ENCODE results near the gene PCYT2.
"Not testable (repeated sequence)": the region's sequence is repeated elsewhere in the genome, so short reads cannot be mapped to it uniquely, and the experiment has no call there.

Gene PCYT2

DNA sequence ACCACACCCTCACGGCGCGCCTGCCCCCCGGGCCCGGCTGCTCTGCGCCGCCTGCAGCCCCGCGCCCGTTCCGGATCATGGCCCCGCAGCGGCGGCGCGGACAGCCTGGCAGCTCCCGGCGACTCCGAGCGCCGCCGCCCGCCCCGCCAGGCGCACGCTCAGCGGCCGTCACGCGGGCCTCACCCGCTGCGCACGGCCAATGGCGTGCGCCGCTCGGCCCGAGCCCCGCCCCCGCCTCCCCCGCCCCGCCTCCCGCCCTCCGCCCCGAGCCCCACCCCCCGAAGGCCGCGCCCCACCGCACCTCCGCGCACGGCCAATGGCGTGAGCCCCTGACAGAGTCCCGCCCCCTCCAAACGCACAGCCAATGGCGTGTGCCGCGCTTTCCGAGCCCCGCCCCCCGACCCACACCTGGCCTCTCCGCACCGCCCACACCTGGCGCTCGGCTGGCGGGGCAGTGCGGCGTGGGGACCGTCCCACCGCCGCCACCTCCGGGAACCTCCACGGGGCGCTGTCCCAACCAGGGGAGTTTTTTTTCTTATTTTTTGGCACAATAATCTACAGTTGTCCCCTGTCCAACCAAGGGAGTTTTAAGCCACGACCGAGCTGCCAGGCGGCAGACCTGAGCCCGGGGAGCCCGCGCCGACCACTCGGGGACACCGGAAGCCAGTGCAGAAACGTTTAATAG, at the start of gene PCYT2:
Gene PCYT2 (minus strand): TSS at position 123 of the 685 bp plus-strand sequence. CDS start 44 bp downstream, at position 79.
- DNase-seq = peak; percentile 91

DNA sequence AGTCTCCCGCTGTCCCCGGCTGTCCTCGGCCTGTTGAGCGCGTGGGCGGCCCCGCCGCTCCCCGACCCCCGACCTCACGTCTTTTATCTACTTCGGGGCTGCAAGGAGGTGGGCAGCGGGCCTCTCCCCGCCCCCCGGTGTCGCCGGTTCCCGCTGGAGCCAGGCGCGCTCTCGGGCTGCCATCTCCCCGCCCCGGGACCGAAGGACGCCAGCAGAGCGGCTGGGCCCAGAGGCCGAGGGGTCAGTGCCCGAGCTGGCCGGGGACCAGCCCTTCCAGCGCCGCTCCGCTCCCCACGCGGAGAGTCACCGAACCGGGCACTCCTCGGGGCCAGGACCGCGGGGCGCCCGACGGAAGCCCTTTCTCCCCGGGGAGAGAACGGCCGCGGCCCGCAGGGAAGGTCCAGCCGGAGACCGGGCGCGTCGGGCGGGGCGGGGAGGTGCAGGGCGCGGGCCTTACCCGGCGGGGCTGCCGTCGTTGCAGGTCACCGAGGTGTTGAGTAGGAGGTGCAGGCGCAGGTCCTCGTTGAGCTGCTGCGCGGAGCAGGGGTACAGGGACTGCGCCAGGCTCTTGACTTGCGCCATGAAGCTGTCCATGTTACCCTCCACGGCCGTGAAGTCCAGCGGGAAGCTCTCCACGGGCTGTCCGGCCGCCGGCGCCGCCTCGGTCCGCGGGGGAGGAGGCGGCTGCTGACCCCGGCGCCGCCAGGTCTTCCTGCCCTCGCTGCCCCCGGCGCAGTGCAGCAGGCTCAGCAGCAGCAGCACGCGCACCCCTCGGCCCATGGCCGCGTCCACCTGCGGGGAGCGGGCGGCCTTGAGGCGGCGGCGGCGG, 49.1 kb upstream of the PCYT2 start:
- DNase-seq = peak; percentile 48

DNA sequence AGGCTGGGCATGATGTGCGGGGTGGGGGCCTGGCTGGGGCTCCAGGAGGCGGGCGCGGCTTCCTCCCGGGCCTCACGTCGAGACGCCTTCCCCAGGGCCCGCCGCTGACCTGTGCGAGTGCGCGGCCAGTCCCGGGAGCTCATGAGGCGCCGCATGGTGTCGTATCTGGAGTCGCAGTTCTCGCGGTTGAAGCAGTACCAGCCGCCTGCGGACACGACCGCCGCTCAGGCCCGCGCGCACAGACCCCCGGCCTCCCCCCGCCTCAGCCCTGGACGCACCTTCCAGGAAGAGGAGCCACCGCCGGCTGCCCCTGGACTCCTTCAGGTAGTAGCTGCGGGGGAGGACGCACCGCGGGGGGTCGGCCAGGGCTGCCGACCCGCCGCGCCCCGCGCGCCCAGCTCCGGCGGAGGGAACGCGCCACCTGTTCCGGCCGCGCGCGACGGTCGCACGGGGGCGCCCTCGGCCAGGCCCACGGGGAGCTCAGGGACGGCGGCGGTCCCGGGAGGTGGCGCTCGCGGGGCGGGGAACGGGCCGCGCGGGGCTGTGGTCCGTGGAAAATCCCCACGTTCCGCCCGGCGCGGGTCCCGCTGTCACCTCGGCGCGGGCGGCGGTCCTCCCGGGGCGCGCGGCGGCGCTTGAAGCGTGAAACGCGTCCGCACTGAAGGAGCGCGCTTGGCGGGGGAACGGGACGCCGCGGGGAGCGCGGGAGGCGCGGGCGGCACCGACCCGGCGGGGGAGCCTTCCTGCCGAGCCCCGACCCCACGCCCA, 48.3 kb upstream of the PCYT2 start:
- peak; percentile 90 for DNase-seq

DNA sequence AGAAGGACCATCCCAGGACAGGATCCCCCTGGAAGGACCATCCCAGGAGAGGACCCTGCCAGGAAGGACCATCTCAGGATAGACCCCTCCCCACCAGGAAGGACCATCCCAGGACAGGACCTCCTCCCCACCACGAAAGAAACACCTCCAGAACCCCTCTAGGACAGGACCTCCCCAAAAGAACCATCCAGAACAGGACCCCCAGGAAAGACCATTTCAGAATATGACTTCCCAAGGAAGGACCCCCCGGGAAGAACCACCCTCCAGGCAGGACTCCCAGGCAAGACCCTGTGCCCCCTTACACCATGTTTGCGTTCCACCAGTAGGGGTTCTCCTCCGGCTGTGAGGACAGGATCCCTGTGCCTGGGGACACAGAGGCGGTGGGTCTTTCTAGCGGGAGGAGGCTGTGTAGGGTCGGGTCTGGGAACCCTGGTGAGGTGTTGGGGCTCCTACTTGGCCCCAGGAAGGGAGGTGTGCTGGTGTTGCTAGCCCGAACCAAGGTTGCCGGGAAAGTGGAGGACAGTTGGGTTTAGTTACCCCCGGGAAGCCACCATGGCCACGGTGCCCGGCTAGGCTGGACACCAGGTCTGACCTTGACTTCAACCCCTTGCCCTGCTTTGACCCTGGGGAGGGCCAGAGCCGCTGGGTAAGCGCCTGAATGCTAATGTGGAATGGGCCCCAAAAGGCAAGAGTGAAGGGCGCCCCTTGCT, 47.6 kb upstream of the PCYT2 start:
- no peak for DNase-seq

DNA sequence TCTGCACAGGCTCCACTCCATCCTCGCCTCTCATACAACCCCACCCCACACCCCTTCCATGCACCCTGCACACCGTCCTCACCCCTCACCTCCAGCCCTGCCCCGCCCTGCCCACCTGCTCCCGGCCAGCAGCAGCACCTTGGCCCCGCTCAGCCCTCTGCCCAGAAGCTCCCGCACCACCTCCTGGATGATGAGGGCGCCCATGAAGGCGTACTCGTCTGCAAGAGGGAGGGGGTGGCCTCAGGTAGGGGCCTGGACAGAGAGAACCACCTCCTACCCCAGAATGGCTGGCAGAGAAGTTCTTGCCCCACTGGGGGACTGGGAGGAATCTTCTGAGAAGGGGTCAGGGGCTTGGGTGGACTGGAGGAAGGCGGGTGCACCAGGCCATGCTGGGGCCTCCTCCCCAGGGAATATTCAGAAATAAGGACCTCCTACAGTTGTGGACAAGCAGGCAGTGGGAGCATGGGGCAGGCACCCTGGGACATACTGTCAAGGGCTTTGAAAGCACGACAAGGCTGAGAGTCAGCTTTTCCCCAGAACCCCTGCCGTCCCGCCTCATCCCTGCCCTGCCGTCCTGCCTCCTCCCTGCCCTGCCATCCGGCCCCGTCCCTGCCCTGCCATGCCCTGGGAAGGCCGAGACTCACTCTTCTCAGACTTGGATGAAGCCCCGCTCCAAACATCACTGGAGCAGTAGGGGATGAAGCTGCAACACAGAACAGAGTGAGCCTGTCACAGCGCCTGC, 46.7 kb upstream of the PCYT2 start:
- DNase-seq = no peak

DNA sequence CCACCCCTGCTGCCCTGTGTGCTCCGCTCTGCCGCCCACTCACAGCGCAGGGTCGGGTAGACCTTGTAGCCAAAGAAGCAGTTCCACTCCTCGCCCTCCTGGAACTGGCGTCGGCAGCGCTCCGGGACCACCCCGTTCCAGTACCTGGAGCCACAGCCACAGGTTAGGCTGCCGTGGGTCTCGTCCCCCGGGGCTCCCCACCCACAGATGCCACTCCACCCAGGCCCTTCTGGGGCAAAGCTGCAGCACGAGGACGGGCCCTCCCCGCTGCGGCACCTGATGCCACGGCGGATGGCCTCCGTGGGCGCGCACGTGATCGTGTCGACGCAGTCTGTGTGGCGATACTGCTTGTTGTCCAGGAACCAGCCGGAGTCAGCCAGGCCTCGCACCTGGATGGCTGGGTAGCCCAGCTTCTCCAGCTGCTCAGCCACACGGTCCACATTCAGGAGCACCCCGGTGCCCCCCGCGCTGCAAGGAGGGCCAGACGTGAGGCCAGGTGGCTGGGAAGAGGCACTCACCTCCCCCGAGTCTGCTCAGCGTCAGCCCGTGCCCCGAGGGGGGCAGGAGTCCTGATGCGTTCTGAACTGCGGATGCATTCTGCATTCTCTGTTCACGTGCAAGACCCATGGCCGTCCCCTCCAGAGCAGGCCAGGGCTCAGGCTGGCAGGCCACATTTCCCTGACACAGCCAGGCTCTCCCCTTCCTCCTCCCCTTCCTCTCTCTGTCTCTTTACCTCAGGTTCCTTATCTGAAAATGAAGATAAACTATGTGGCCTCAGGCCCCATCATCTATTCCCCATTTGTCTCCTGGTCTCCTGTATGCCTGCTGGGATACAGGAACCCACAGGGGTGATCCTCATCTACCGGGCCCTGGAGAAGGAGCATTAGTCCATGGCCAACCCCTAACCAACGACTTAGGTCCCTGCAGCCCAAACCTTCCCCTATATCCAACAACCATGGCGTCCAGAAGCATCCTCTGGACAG, 45.7 kb upstream of the PCYT2 start:
- DNase-seq = no peak

DNA sequence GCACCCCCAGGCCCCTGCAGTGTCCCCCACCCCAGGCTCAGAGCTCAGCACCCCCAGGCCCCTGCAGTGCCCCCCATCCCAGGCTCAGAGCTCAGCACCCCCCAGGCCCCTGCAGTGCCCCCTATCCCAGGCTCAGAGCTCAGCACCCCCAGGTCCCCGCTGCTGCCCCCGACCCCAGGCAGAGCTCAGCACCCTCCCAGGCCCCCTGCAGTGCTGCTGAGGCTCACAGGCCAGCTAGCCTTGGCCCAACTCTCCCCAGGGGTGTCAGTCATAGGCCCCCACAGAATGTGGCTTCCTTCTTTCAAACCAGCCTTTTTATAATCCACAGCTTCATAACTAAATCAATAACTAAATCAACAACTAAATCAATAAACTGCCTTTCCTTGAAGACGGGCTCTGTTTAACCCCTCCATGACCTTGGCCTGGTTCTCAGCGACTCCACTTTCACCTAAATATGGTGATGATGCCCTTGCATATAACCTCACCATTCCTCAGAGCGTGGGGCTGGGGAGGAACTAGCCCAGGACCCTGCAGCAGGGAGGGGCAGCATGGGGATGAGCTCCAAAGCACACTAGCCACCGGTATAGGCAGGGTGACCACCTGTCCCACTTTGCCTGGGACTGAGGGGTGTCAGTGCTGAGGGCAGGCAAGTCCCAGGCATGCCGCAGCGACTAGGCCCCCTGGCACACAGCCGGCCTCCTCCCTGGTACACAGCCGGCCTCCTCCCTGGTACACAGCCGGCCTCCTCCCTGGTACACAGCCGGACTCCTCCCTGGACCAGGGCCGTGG, 44.8 kb upstream of the PCYT2 start:
- no peak for DNase-seq

DNA sequence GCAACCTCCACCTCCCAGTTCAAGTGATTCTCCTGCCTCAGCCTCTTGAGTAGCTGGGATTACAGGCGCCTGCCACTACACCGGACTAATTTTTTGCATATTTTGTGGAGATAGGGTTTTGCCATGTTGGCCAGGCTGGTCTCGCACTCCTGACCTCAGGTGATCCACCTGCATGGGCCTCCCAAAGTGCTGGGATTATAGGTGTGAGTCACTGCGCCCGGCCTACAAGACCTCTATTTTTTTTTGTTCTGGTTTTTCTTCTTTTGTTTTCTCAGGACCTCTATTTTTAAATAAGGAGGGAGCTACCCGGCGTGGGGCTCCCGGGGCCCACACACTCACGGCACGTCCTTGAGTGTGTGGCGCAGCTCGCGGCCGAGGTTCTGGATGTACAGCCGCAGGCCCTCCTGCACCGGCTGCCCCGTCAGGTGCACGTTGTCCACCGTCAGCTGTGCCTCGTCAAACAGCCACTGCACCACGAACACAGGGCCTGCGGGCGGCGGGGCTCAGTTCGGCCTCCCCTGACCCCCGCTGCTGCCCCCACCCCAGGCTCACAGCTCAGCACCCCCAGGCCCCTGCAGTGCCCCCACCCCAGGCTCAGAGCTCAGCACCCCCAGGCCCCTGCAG, 44.0 kb upstream of the PCYT2 start:
- DNase-seq = no peak

DNA sequence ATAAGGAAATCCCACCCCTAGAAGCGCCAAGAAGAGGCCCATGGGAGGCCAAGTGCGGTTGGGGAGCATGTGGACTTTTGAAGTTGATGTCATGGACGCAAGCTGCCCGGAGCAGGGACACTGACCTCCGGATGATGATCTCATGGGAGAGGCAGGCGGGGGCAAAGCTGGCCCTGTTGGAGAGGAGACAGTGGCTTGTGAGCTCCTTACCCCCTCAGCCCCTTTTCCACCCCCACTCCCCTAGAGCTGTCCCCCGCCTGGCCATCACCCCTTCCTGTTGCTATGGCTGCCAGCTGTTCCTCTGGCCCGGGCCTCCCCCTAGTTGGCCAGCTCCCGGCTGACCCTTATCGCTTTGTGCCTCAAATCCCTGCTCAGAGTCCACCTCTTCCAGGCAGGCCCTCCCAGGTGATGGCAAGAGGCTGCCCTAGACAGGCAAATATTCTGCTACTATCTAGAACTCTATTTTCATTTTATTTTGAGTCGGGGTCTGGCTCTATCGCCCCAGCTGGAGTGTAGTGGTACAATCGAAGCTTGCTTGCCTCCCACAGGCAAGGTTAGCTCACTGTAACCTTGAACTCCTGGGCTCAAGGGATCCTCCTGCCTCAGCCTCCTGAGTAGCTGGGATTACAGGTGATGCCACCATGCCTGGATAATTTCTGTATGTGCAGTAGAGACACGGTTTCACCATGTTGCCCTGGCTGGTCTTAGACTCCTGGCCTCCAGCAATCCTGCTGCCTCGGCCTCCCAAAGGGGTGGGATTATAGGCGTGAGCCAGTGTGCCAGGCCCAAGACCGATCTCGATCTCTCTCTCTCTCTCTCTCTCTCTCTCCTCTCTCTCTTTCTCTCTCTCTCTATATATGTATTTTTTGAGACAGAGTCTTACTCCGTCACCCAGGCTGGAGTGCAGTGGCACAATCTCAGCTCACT, 43.2 kb upstream of the PCYT2 start:
- DNase-seq = no peak

DNA sequence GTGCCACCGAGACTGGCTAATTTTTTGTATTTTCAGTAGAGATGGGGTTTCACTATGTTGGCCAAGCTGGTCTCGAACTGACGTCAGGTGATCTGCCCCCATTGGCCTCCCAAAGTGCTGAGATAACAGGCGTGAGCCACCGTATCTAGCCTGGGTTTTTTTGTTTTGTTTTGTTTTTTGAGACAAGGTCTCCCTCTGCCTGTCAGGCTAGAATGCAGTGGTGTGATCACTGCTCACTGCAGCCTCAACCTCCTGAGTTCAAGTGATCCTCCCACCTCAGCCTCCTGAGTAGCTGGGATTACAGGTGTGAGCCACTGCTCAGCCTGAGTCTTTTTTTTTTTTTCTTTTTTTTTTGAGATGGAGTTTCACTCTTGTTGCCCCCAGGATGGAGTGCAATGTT, 42.2 kb upstream of the PCYT2 start:
- not testable (repeated sequence) for DNase-seq

DNA sequence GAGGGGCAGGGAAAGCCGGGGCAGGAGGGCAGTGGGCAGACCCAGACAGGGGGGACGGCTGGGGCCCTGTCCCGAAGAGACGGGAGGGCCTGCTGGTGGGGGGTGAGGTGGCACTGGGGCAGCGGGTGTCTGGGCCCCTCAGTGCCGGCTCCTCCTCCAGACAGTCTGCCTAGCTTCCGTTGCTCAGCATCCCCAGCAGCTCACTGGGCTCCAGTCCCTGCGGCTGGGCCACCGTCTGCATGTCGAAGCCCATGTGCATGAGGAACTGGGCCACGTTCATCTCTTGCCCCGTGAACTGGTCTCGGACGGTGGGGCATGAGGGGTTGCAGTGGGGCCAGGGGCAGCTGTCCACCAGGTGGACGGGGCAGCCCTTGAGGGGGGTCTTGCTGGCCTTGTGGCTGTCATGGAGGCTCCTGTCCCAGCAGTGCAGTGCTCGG, 41.6 kb upstream of the PCYT2 start:
- no peak for DNase-seq

DNA sequence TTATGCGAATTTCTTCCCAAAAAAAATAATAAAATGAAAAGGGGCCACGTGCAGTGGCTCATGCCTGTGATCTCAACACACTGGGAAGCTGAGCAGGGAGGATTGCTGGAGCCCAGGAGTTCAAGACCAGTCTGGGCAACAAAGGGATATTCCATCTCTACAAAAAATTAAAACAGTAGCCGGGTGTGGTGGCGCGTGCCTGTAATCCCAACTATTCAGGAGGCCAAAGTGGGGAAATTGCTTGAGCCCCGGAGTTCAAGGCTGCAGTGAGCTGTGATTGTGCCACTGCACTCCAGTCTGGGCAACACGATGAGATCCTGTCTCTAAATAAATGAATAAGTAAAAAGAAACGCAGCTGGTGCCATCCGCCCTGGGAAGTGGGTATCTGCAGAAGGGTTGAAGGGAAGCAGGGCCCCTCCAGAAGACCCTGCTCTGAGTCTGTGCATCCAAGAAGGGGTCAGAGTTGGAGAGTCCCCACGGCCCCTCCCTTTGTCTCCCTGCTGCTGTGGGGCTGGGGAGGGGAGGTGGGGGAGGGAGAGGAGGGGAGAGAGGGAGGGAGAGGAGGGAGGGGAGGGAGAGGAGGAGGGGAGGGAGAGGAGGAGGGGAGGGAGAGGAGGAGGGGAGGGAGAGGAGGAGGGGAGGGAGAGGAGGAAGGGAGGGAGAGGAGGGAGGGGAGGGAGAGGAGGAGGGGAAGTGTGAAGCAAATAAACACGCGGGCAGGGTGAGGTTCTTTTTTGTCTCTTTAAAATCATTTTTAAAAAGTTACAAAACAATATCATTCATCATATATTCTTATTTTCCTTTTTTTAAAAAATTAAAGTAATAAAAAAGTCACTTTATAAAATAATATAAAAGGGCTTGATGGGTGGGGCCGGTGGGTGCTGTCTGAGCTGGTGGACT, 40.8 kb upstream of the PCYT2 start:
- DNase-seq = no peak

DNA sequence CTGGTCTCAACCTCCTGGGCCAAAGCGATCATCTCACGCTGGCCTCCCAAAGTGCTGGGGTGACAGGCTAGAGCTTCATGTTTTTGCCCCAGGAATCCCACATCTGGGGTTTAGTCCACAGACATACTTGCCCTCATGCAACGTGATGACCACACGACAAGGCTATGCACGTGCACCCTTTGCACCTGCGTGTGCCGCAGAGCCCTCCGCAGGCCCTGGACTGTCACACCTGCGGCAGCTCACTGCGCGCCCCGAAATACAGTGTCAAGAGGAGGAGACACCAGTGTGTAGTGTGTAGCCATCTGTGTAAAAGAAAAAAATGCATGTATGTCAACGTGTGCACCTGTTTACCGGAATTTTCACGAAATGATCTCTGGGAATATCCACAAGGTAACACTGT, 39.3 kb upstream of the PCYT2 start:
- DNase-seq = no peak

DNA sequence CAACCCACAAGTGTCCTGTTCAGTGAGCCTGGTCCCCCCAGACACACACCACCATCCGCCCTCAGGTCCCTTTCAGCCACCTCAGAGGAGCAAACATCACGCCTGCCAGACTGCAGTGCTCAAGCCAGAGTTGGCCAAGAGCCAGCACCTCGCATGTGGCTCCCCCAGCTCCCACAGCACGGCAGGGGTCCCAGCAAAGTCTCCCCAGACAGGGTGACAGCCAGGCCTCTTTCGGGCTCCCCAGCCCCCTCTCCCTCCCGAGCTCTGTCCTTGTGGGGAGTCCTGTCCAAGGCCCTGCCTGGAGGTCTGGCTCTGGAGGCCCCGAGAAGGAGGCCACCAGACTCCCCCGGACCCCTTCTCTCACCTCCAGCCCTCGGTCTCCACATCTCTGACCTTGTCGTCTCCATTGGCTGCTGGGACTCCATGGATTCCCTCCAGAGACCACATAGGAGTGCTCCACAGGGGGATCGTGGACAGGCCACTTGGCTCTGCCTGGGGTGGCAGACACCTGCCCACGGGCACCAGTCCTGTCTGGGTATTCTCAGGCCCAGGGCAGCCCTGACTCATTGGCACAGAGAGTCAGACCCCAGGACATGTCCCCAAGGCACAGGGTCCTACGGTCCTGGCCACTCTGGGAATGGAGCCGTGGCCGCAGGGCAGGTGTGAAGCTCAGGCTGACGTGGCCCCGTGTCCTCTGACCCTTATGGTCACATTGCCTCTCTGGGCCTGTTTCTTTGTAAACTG, 37.6 kb upstream of the PCYT2 start:
- DNase-seq = no peak

DNA sequence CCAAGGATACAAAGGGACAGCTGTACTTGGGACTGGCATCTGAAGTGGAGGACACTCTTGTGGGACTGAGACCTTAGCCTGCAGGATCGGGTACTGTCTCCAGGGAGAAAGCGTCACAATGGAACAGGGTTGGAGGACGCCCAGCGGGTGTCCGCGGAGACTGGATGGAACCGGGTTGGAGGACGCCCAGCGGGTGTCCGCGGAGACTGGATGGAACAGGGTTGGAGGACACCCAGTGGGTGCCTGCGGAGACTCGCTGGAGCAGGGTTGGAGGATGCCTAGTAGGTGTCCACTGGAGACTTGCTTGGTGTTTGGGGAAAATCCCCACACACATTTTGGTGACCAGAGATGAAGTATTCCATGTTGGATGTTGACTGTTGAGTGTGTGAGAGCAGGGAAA, 36.0 kb upstream of the PCYT2 start, which contains the start of gene MYADML2:
Gene MYADML2 (minus strand): TSS at position 45 of the 400 bp plus-strand sequence. CDS start 5,492 bp downstream, outside the sequence.
- no peak for DNase-seq

DNA sequence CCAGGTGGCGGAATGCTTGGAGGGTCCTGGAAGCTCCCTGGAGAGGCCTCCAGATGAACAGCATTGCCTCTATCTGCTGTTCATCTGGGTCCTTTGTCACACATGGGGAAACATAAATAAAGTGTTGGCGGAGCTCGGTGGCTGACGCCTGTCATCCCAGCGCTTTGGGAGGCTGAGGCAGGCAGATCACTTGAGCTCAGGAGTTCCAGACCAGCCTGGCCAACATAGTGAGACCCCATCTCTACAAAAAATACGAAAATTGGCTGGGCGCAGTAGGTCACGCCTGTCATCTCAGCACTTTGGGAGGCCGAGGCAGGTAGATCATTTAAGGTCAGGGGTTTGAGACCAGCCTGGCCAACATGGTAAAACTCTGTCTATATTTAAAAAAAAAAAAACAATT, 33.7 kb upstream of the PCYT2 start:
- DNase-seq = no peak
